H9 (cell line): ENCODE measurements around the gene GALNT7. TPM values are rescaled to one million over a fixed set of nuclear protein-coding genes. Genes with fewer than 3 reads are reported as not detected.

Experiments used
- DNase-seq: peaks from one replicate; pipeline ENCODE4 v3.0.0-alpha.2; 2017
- H2AFZ ChIP-seq: one replicate; pipeline ENCODE4 v1.6.1; 2013; ENCODE audit warnings: mild to moderate bottlenecking, low read length, control low read depth, moderate library complexity
- H2AK5ac ChIP-seq: 2 replicates; pipeline ENCODE4 v1.6.1; 2013; ENCODE audit warnings: low read length, control low read depth, mixed read lengths; ENCODE audit not compliant: insufficient read length
- H2BK120ac ChIP-seq: one replicate; pipeline ENCODE4 v1.6.1; 2013; ENCODE audit warnings: low read depth, mild to moderate bottlenecking, low read length, control low read depth, inconsistent platforms; ENCODE audit not compliant: poor library complexity, severe bottlenecking
- H2BK12ac ChIP-seq: 2 replicates; pipeline ENCODE4 v1.6.1; 2013; ENCODE audit warnings: low read length, control low read depth, mixed read lengths, low read depth; ENCODE audit not compliant: insufficient read length
- H2BK15ac ChIP-seq: 2 replicates; pipeline ENCODE4 v1.6.1; 2013; ENCODE audit warnings: low read depth, low read length, control low read depth
- H2BK20ac ChIP-seq: one replicate; pipeline ENCODE4 v1.6.1; 2013; ENCODE audit warnings: low read depth, mild to moderate bottlenecking, low read length, control low read depth, inconsistent platforms; ENCODE audit not compliant: poor library complexity, severe bottlenecking
- H2BK5ac ChIP-seq: 2 replicates; pipeline ENCODE4 v1.6.1; 2013; ENCODE audit warnings: low read length, control low read depth, mixed read lengths; ENCODE audit not compliant: insufficient read length
- H3K14ac ChIP-seq: 2 replicates; pipeline ENCODE4 v1.6.1; 2013; ENCODE audit warnings: low read length, control low read depth; ENCODE audit not compliant: insufficient read depth
- H3K18ac ChIP-seq: 2 replicates; pipeline ENCODE4 v1.6.1; 2013; ENCODE audit warnings: low read depth, mild to moderate bottlenecking, mixed read lengths, low read length, control low read depth; ENCODE audit not compliant: insufficient read length
- H3K23ac ChIP-seq: 2 replicates; pipeline ENCODE4 v1.6.1; 2013; ENCODE audit warnings: low read length, control low read depth, mixed read lengths, low read depth; ENCODE audit not compliant: insufficient read length
- H3K23me2 ChIP-seq: 2 replicates; pipeline ENCODE4 v1.6.1; 2013; ENCODE audit warnings: low read depth, mild to moderate bottlenecking, mixed read lengths, low read length, control low read depth; ENCODE audit not compliant: insufficient read length, poor library complexity, severe bottlenecking
- H3K27ac ChIP-seq: 2 replicates; pipeline ENCODE4 v1.5.1; 2013; ENCODE audit warnings: low read length, control low read depth, mixed read lengths, low read depth; ENCODE audit not compliant: insufficient read length
- H3K27me3 ChIP-seq: 2 replicates; pipeline ENCODE4 v1.6.1; 2013; ENCODE audit warnings: low read length, control low read depth, inconsistent platforms; ENCODE audit not compliant: insufficient read depth
- H3K4ac ChIP-seq: 2 replicates; pipeline ENCODE4 v1.6.1; 2013; ENCODE audit warnings: low read depth, mild to moderate bottlenecking, control low read depth, inconsistent platforms, low read length, moderate library complexity
- H3K4me1 ChIP-seq: 2 replicates; pipeline ENCODE4 v1.6.1; 2013; ENCODE audit warnings: low read length, control low read depth, inconsistent platforms; ENCODE audit not compliant: insufficient read depth
- H3K4me2 ChIP-seq: 2 replicates; pipeline ENCODE4 v1.6.1; 2013; ENCODE audit warnings: low read length, control low read depth, mixed read lengths; ENCODE audit not compliant: insufficient read length, insufficient read depth
- H3K56ac ChIP-seq: 2 replicates; pipeline ENCODE4 v1.6.1; 2013; ENCODE audit warnings: low read depth, mild to moderate bottlenecking, mixed read lengths, low read length, control low read depth; ENCODE audit not compliant: insufficient read length
- H3K79me1 ChIP-seq: 2 replicates; pipeline ENCODE4 v1.6.1; 2013; ENCODE audit warnings: low read depth, mild to moderate bottlenecking, moderate library complexity, low read length, control low read depth, inconsistent platforms; ENCODE audit not compliant: insufficient read depth, poor library complexity, severe bottlenecking
- H3K79me2 ChIP-seq: 2 replicates; pipeline ENCODE4 v1.6.1; 2013; ENCODE audit warnings: low read length, control low read depth, inconsistent platforms; ENCODE audit not compliant: insufficient read depth
- H3K9ac ChIP-seq: 2 replicates; pipeline ENCODE4 v1.6.1; 2013; ENCODE audit warnings: low read length, control low read depth, mixed read lengths; ENCODE audit not compliant: insufficient read length; ENCODE audit errors: extremely low read depth
- H3K9me3 ChIP-seq: one replicate; pipeline ENCODE4 v1.6.1; 2013; ENCODE audit warnings: low read depth, low read length, inconsistent platforms; ENCODE audit not compliant: control insufficient read depth
- H3T11ph ChIP-seq: one replicate; pipeline ENCODE4 v1.6.1; 2013; ENCODE audit warnings: mild to moderate bottlenecking, low read length, control low read depth, inconsistent platforms
- H4K20me1 ChIP-seq: one replicate; pipeline ENCODE4 v1.6.1; 2013; ENCODE audit not compliant: control insufficient read depth, insufficient read length, insufficient read depth
- H4K5ac ChIP-seq: 2 replicates; pipeline ENCODE4 v1.6.1; 2013; ENCODE audit warnings: low read depth, mild to moderate bottlenecking, mixed read lengths, low read length, control low read depth; ENCODE audit not compliant: insufficient read length
- H4K8ac ChIP-seq: replicated peaks from 2 replicates; pipeline ENCODE4 v1.6.1; 2013; ENCODE audit warnings: low read length, control low read depth, mixed read lengths, low read depth; ENCODE audit not compliant: insufficient read length
- H4K91ac ChIP-seq: 2 replicates; pipeline ENCODE4 v1.6.1; 2013; ENCODE audit warnings: low read depth, mild to moderate bottlenecking, moderate library complexity, mixed read lengths, low read length, control low read depth; ENCODE audit not compliant: insufficient read length
- H3K27ac Mint-ChIP-seq, 3 experiments: 2 replicates in 2 of 3; 3 replicates in 1 of 3; pipeline ENCODE4 v1.8.0; 2020 to 2021; ENCODE audit warnings: mixed read lengths in 3 of 3, mild to moderate bottlenecking in 1 of 3, moderate library complexity in 1 of 3
- H3K27me3 Mint-ChIP-seq: 2 replicates; pipeline ENCODE4 v1.8.0; 2021; ENCODE audit warnings: low read depth, mild to moderate bottlenecking, moderate library complexity, mixed read lengths
- H3K36me3 Mint-ChIP-seq, 3 experiments: 2 replicates in 2 of 3; 3 replicates in 1 of 3; pipeline ENCODE4 v1.8.0; 2020 to 2021; ENCODE audit warnings: low read depth in 3 of 3, mixed read lengths in 3 of 3; ENCODE audit not compliant: insufficient read depth in 1 of 3
- H3K4me1 Mint-ChIP-seq, 2 experiments: 2 replicates each; pipeline ENCODE4 v1.8.0; 2020; ENCODE audit warnings: mixed read lengths in 2 of 2
- H3K4me3 Mint-ChIP-seq, 2 experiments: 2 replicates in 1 of 2; 3 replicates in 1 of 2; pipeline ENCODE4 v1.8.0; 2020 to 2021; ENCODE audit warnings: mild to moderate bottlenecking in 2 of 2, mixed read lengths in 2 of 2, moderate library complexity in 1 of 2
- H3K9me3 Mint-ChIP-seq, 2 experiments: 2 replicates in 1 of 2; 3 replicates in 1 of 2; pipeline ENCODE4 v1.8.0; 2020; ENCODE audit warnings: mild to moderate bottlenecking in 2 of 2, mixed read lengths in 2 of 2, moderate library complexity in 1 of 2
- WGBS: extraction: QIAGEN DNeasy Blood & Tissue Kit; methylation state at CpG from one replicate; pipeline ENCODE4 v1.1.7; 2013; ENCODE audit warnings: missing lambda C conversion rate, low lambda C conversion rate, mixed read lengths; ENCODE audit not compliant: insufficient read length; ENCODE audit errors: extremely low coverage; 5-methylcytosine and 5-hydroxymethylcytosine counted together
- total RNA-seq: library from RNA; stranded (reverse); gene quantifications from 2 replicates; pipeline ENCODE4 v1.2.1, GENCODE V29; 2021
- TF ChIP-seq, protein P1 (sequence below): fragments of 200-600 bp; sonication (generic); conservative IDR thresholded peaks from 3 replicates; pipeline ENCODE4 v1.8.0; 2021; ENCODE audit warnings: antibody characterized with exemption, mild to moderate bottlenecking

Gene GALNT7
- total RNA-seq, 1 experiment from 2014 or later: 57.3 TPM

DNA sequence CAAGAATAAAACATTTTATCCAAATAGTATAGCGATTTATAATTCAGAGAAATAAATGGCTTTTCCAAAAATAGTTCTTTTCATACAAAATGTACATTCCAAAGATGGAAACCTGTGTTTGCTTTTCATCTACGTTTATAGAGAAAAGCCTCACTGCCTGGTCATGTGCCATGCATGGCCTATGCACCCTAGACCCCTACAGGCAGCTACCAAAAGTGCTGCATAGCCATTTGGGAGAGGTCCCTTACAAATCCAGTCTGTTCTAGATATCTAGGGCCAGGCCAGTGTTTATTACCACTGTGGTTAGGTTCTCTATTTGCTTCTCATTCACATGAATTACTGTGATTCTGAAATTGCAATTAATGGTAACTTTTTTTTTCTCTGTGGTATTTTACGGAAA lies 148.4 kb downstream of the GALNT7 start:
- TF ChIP-seq, protein P1, sequence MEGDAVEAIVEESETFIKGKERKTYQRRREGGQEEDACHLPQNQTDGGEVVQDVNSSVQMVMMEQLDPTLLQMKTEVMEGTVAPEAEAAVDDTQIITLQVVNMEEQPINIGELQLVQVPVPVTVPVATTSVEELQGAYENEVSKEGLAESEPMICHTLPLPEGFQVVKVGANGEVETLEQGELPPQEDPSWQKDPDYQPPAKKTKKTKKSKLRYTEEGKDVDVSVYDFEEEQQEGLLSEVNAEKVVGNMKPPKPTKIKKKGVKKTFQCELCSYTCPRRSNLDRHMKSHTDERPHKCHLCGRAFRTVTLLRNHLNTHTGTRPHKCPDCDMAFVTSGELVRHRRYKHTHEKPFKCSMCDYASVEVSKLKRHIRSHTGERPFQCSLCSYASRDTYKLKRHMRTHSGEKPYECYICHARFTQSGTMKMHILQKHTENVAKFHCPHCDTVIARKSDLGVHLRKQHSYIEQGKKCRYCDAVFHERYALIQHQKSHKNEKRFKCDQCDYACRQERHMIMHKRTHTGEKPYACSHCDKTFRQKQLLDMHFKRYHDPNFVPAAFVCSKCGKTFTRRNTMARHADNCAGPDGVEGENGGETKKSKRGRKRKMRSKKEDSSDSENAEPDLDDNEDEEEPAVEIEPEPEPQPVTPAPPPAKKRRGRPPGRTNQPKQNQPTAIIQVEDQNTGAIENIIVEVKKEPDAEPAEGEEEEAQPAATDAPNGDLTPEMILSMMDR: peak; percentile 67
- H4K91ac ChIP-seq: no peak overlapping the region
- no peak overlapping the region for H2AFZ ChIP-seq
- H2BK12ac ChIP-seq: no peak overlapping the region
- H4K8ac ChIP-seq: no peak overlapping the region
- Mint-ChIP-seq H3K27me3 (no peaks in the 10 kb centered on the region), H3K9me3 (no peaks in the 10 kb centered on the region), H3K4me3 (no peak overlapping the region), H3K27ac (no peak overlapping the region; a peak in 1 of 7 replicates), H3K36me3 (peaks cover 11 to 26% (median 24%) of the 10 kb centered on the region in 3 experiments), H3K4me1 (peaks cover 21 to 28% of the 10 kb centered on the region in 2 experiments)
- H3K79me1 ChIP-seq: no peaks in the 10 kb centered on the region
- peaks cover 2% of the 10 kb centered on the region; the same call in 1 of the 2 replicates for H3K4me1 ChIP-seq
- H3K4ac ChIP-seq: no peak overlapping the region
- H2BK5ac ChIP-seq: no peak overlapping the region
- H3K9me3 ChIP-seq: no peaks in the 10 kb centered on the region
- H3K27me3 ChIP-seq: no peaks in the 10 kb centered on the region
- no peak overlapping the region for H3K4me2 ChIP-seq
- H3K27ac ChIP-seq: no peak overlapping the region
- H3T11ph ChIP-seq: no peak overlapping the region
- no peak overlapping the region for H3K23ac ChIP-seq
- no peak overlapping the region for H3K9ac ChIP-seq
- no peak overlapping the region for H3K18ac ChIP-seq
- H4K20me1 ChIP-seq: no peaks in the 10 kb centered on the region
- H2BK120ac ChIP-seq: no peak overlapping the region
- H3K14ac ChIP-seq: no peak overlapping the region
- H4K5ac ChIP-seq: no peak overlapping the region
- DNase-seq: peak; percentile 51
- no peak overlapping the region for H3K56ac ChIP-seq
- H2BK15ac ChIP-seq: no peak overlapping the region
- H3K23me2 ChIP-seq: no peaks in the 10 kb centered on the region
- no peak overlapping the region for H2AK5ac ChIP-seq
- H2BK20ac ChIP-seq: no peak overlapping the region
- H3K79me2 ChIP-seq: 0 out of 2 replicates have a peak, but pooled peaks cover 2% of the 10 kb centered on the region
- no CpG with 5 or more reads among the region's 3 CpGs for WGBS
